IPS DF 6.9 (cell line): ENCODE data around the gene ZNF775.

Source experiments
- DNase-seq: peaks from one replicate; pipeline ENCODE4 v3.0.0-alpha.2; 2013; ENCODE audit warnings: low read depth, low spot score
- H3K27ac ChIP-seq: one replicate; pipeline ENCODE4 v1.5.1; 2013; ENCODE audit warnings: low read length, control low read depth
- H3K27me3 ChIP-seq: 2 replicates; pipeline ENCODE4 v1.6.1; 2013; ENCODE audit warnings: mild to moderate bottlenecking, low read length; ENCODE audit not compliant: control insufficient read depth, insufficient read depth
- H3K36me3 ChIP-seq: 2 replicates; pipeline ENCODE4 v1.6.1; 2013; ENCODE audit warnings: low read length; ENCODE audit not compliant: control insufficient read depth, insufficient read depth
- H3K4me1 ChIP-seq: 2 replicates; pipeline ENCODE4 v1.6.1; 2013; ENCODE audit warnings: low read length; ENCODE audit not compliant: control insufficient read depth, insufficient read depth
- H3K4me3 ChIP-seq: 2 replicates; pipeline ENCODE4 v1.5.1; 2013; ENCODE audit warnings: mild to moderate bottlenecking, low read length
- H3K9me3 ChIP-seq: 2 replicates; pipeline ENCODE4 v1.6.1; 2013; ENCODE audit warnings: low read length, inconsistent platforms; ENCODE audit not compliant: control insufficient read depth, insufficient read depth
- WGBS: extraction: QIAGEN DNeasy Blood & Tissue Kit; methylation state at CpG from one replicate; pipeline ENCODE4 v1.1.7; 2013; ENCODE audit warnings: mixed read lengths, missing lambda C conversion rate; ENCODE audit not compliant: insufficient read length, insufficient coverage; 5-methylcytosine and 5-hydroxymethylcytosine counted together

Gene ZNF775

DNA sequence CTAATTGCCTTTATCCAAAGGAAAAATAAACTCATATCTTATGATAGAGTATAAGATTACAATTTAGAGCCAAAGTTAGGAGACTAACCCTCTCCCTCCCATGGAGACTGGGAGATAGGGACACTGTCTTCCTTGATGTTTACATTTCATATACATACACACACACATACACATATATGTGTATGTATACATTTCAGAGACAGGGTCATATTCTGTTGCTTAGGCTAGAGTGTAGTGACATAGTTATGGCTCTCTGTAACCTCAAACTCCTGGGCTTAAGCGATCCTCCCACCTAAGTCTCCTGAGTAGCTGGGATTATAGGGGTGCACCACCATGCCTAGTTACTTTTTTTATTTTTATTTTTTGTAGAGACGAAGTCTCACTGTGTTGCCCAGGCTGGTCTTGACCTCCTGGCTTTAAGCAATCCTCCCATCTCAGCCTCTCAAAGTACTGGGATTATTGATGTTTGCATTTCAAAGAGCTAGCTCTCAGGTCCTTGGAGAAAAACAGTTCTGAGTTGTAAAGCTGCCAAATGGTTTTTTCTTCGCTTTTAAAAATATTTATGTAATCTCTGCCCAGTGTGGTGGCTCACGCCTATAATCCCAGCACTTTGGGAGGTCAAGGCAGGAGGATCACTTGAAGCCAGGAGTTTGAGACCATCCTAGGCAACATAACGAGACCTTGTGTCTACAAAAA lies 18.6 kb upstream of the ZNF775 start:
- DNase-seq: no peak
- H3K4me3 ChIP-seq: no peak overlapping the region
- no peaks in the 10 kb centered on the region for H3K27me3 ChIP-seq
- peaks cover 7% of the 10 kb centered on the region for H3K4me1 ChIP-seq
- no peaks in the 10 kb centered on the region for H3K36me3 ChIP-seq
- no CpG with 5 or more reads among the region's 5 CpGs for WGBS
- no peaks in the 10 kb centered on the region for H3K9me3 ChIP-seq
- no peak overlapping the region for H3K27ac ChIP-seq

DNA sequence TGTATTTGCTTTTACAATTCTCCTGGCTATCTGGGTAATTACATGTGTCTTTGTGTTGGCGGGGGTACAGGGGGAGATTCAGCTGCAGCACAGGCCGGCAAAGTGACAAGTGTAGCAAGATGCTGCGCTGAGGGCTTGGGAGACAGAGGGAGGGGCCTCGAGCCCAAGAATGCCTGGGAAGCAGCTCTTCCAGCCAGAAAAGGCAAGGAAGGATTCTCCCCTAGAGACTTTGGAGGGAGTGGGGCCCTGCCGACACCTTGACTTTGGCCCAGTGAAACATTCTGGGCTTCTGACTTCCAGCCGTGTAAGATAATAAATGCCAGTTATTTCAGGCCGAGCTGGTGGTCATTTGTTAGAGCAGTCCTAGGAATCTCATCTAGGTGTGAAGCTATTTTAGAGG lies 17.7 kb upstream of the ZNF775 start:
- Histone ChIP-seq H3K9me3 (no peaks in the 10 kb centered on the region), H3K36me3 (no peaks in the 10 kb centered on the region), H3K27ac (no peak overlapping the region), H3K27me3 (no peaks in the 10 kb centered on the region), H3K4me1 (peaks cover 7% of the 10 kb centered on the region), H3K4me3 (no peak overlapping the region)
- DNase-seq: no peak
- WGBS: no CpG with 5 or more reads among the region's 7 CpGs

DNA sequence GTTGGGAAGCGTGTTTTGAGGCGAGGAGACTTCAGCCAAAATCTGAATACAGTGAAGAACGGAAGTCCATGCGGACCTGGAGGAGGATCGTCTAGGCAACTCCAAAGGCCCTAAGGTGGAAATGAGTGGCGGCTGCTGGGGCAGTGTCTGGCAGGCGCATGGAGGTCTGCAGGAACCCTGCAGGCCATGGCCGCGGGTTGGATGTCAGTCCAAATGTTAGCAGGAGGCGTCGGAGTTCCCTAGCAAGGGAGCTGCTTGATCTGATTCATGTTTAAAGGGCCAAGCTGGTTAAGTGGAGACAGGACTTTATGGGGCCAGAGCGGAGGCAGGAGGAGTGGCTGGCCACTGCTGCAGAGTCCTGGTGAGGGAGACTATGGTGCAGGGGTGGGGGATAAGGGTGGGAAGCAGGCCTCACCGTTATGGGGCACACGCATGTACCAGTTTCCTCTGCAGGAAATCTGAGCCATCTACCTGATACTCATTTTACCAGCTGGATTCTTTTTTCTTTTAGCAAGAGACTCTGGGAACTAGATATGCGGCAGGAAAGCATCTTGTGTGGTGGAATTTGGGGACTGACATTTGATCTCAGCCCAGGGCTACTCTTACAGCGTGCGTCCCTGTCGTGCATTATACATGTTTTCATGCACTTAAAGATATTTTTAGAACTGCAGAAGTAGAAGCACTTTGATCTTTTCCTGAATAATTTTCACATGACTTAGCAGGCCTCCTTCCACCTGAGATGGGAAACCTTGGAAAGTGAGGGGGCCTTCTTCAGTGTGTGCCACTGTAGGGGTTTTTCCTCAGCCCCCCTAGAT lies 17.1 kb upstream of the ZNF775 start:
- WGBS: no CpG with 5 or more reads among the region's 18 CpGs
- Histone ChIP-seq H3K36me3 (no peaks in the 10 kb centered on the region), H3K27me3 (no peaks in the 10 kb centered on the region), H3K4me1 (peaks cover 7% of the 10 kb centered on the region), H3K4me3 (no peak overlapping the region), H3K9me3 (no peaks in the 10 kb centered on the region), H3K27ac (no peak overlapping the region)
- no peak for DNase-seq

DNA sequence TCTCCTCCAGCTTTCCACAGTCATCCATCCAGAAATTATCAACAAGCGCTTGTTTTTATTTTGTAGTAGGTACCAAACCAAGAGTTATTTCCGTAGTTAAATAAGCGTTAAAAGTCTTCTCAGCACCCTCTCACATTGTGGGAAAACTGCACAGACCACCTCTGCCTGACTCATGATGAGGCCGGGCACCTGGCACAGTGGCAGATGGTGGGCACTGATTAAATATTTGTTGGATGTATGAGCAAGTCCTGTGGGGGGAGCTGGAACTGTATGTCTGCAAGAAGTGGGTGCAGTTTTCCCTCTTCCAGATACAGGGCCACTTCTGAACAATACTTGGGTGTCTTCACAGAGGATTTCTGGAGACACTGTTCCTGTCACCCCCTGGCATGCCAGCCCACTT lies 15.8 kb upstream of the ZNF775 start:
- no peak overlapping the region for H3K4me3 ChIP-seq

GRCh38 chr7:150363872-150364271 lies 15.3 kb upstream of the ZNF775 start:
- no peak for DNase-seq
- Histone ChIP-seq H3K4me1 (peaks cover 9% of the 10 kb centered on the region), H3K9me3 (no peaks in the 10 kb centered on the region), H3K27me3 (no peaks in the 10 kb centered on the region), H3K36me3 (no peaks in the 10 kb centered on the region), H3K4me3 (no peak overlapping the region), H3K27ac (no peak overlapping the region)
- WGBS: no CpG with 5 or more reads among the region's 5 CpGs

More for the DNA sequence above, 15.8 kb upstream of the ZNF775 start:
- peaks cover 9% of the 10 kb centered on the region for H3K4me1 ChIP-seq
- H3K36me3 ChIP-seq: no peaks in the 10 kb centered on the region
- DNase-seq: no peak
- no CpG with 5 or more reads among the region's 4 CpGs for WGBS
- no peaks in the 10 kb centered on the region for H3K27me3 ChIP-seq
- H3K27ac ChIP-seq: no peak overlapping the region
- no peaks in the 10 kb centered on the region for H3K9me3 ChIP-seq

GRCh38 chr7:150365194-150365593 lies 13.9 kb upstream of the ZNF775 start:
- no CpG with 5 or more reads among the region's 10 CpGs for WGBS
- Histone ChIP-seq H3K27ac (no peak overlapping the region), H3K4me1 (peaks cover 15% of the 10 kb centered on the region)

DNA sequence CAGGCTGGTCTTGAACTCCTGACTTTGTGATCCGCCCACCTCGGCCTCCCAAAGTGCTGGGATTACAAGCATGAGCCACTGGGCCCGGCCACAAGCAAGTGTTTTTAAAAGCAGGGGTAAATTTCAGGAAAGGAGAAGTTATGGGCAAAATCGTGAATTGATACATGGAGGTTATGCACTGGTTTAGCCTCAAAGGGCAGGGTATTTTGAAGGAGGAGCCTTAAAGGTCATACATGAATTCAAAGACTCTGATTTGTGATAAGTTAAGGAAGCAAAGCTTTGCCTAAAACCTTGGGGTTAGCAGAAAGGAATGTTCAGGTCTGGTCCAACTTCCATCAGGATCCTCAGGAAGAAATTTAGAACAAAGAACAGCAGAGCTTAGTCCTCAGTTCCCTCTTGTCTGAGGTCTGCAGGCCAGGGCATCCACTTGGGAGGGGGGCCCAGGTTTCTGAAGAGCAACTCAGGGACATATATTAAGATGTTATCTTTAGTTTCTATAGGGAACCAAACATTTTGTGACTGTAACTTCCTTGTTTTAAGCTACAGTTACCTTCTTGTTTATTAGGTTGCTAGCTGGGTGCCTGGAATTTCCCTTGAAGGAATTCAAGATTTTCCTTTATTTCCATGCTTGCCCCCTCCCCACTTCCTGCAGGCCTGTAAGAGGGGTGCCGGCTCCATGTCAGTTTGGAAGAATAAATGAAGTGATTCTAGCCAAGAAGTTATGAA lies 13.3 kb upstream of the ZNF775 start:
- no peak overlapping the region for H3K27ac ChIP-seq
- peaks cover 4% of the 10 kb centered on the region; the same call in 1 of the 2 replicates for H3K36me3 ChIP-seq
- no peaks in the 10 kb centered on the region for H3K9me3 ChIP-seq
- DNase-seq: no peak
- H3K27me3 ChIP-seq: no peaks in the 10 kb centered on the region
- peaks cover 16% of the 10 kb centered on the region for H3K4me1 ChIP-seq
- no peak overlapping the region for H3K4me3 ChIP-seq
- no CpG with 5 or more reads among the region's 5 CpGs for WGBS

More at GRCh38 chr7:150365194-150365593, 13.9 kb upstream of the ZNF775 start:
- DNase-seq: no peak
- Histone ChIP-seq H3K4me3 (no peak overlapping the region), H3K9me3 (no peaks in the 10 kb centered on the region), H3K36me3 (0 out of 2 replicates have a peak, but pooled peaks cover 2% of the 10 kb centered on the region), H3K27me3 (no peaks in the 10 kb centered on the region)

- Histone ChIP-seq H3K27ac (no peak overlapping the region), H3K4me1 (peaks cover 12% of the 10 kb centered on the region), H3K4me3 (peak overlapping the region; percentile 88; the same call in 1 of the 2 replicates), H3K9me3 (no peaks in the 10 kb centered on the region), H3K27me3 (no peaks in the 10 kb centered on the region), H3K36me3 (peaks cover 21% of the 10 kb centered on the region)
- WGBS: no CpG with 5 or more reads among the region's 8 CpGs
- no peak for DNase-seq
Measured at GRCh38 chr7:150367677-150368095, 11.4 kb upstream of the ZNF775 start.

DNA sequence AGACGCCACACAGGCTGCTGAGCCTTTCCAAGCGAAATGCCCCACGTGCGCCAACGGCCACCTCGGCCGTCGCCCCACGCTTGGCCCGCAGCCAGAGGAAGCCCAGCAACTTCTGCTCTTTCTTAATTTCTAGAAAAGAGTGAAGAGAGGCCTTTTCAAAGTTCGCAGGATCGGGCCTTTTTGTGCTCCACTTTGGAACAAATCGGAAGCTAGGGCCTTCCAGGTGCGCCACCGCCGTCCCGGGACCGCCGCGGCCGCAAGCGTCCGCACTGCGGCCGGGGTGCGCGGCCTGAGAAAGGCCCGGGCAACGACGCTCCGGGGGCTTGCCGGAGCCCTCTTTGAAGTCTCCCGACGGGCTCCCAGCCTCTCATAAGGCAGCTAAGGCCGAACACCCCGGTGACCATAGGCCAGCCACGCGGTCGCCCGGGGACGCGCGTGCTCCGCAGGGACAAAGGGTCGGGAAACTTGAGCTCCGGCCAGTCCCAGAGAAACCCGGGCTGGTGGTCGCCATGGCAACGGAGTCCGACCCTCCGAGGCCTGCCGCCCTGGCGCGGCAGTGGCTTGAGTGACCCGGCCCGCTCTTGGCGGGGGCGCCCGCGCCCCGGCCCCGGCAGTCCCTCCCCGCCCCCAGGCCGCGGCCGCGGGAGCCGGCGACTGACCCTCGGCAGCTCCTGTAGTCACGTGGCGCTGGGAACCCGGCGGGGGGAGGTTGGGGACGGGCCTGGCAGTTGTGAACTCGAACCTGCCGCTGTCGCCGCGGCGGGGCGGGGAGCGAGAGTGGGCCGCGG lies 10.8 kb upstream of the ZNF775 start, which contains the start of gene REPIN1:
Gene REPIN1, plus strand, starts transcription at position 727 of the 788 bp plus-strand sequence. CDS start 890 bp downstream, outside the sequence.
- H3K27ac ChIP-seq: no peak within 1 kb of the TSS
- DNase-seq: no peak
- H3K9me3 ChIP-seq: no peaks in the 10 kb centered on the region
- no CpG with 5 or more reads among the region's 85 CpGs for WGBS
- H3K36me3 ChIP-seq: peaks cover 26% of the 10 kb centered on the region
- H3K4me1 ChIP-seq: peaks cover 10% of the 10 kb centered on the region
- H3K27me3 ChIP-seq: no peaks in the 10 kb centered on the region
- peak within 1 kb of the TSS; percentile 88 for H3K4me3 ChIP-seq
